Uterus (tissue), 4 donors: ENCODE measurements around the gene MRNIP. TPM values are rescaled to one million over a fixed set of nuclear protein-coding genes. Genes with fewer than 3 reads are reported as not detected.

Source experiments
- DNase-seq, 2 donors: peaks; one replicate each; pipeline ENCODE4 v3.0.0-alpha.2; 2019 to 2020
- H3K27ac ChIP-seq, 2 donors: fragments of 200-600 bp; sonication (generic); 1 replicate in 1 of 2; 2 replicates in 1 of 2; pipeline ENCODE4 v1.5.1; 2016 to 2018
- H3K27me3 ChIP-seq, 2 donors: fragments of 200-600 bp; sonication (generic); one replicate each; pipeline ENCODE4 v1.5.1; 2018 to 2019; ENCODE audit warnings: control low read depth in 1 of 2
- H3K36me3 ChIP-seq, 2 donors: fragments of 200-600 bp; sonication (generic); one replicate each; pipeline ENCODE4 v1.5.1; 2019; ENCODE audit warnings: control low read depth in 1 of 2
- H3K4me1 ChIP-seq, 2 donors: fragments of 200-600 bp; sonication (generic); one replicate each; pipeline ENCODE4 v1.5.1; 2018 to 2019; ENCODE audit warnings: control low read depth in 1 of 2
- H3K4me3 ChIP-seq, 2 donors: fragments of 200-600 bp; sonication (generic); 1 replicate in 1 of 2; 2 replicates in 1 of 2; pipeline ENCODE4 v1.5.1; 2018 to 2019; ENCODE audit warnings: mild to moderate bottlenecking in 1 of 2
- H3K9me3 ChIP-seq, 2 donors: fragments of 200-600 bp; sonication (generic); one replicate each; pipeline ENCODE4 v1.5.1; 2019; ENCODE audit warnings: control low read depth in 1 of 2
- POLR2A ChIP-seq, 2 donors: fragments of 450-650 bp; IDR thresholded peaks; one replicate each; pipeline ENCODE4 v1.6.1; 2016; ENCODE audit warnings: antibody characterized with exemption in 2 of 2, mild to moderate bottlenecking in 1 of 2, moderate library complexity in 1 of 2
- intact Hi-C: fragments of 100-400 bp; cut with DNase I; formaldehyde crosslinking; loops from one replicate; pipeline ENCODE4 v1.15.1; 2023; ENCODE audit warnings: low total_unique reads
- total RNA-seq, 4 donors: library from RNA; depleted of rRNA in 3 of 4; stranded (reverse); fragments of >200 nt in 3 of 4; gene quantifications; one replicate each; pipeline versions ENCODE4 v1.1.0 to v1.2.4, GENCODE V29; 2014 to 2023
- TF ChIP-seq, protein P1 (sequence below), 4 experiments: fragments of 200-600 bp in 2 of 4; fragments of 450-650 bp in 2 of 4; sonication (generic) in 2 of 4; IDR thresholded peaks; one replicate each; pipeline ENCODE4 v1.5.1; 2016 to 2019; ENCODE audit warnings: antibody characterized with exemption in 4 of 4, mild to moderate bottlenecking in 2 of 4, moderate library complexity in 1 of 4
- donor health status: DM: yes; HTN: yes; CAD: no.

Gene MRNIP
- total RNA-seq, 4 donors from 2014 or later = 16.8 to 138 (median 61.6) TPM

DNA sequence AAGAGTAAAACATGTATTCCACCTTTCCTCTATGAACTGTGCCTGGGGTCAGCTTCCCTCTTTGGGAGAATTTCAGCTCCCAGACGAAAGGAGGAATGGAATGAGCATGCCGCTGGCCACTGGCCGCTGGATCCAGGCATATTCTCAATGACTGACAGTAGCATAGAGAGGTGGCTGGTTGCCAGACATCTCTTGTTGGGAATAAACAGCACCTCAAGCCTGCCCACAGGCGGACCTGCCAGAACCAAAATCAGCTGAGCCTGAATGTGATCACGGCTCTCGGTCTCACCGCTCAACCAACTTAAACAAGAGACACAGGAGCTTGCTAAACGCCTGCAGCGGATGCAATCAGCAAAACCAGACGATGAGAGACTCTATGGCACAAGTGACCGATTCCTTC is 28.5 kb upstream of the MRNIP start:
- TF ChIP-seq, protein P1, sequence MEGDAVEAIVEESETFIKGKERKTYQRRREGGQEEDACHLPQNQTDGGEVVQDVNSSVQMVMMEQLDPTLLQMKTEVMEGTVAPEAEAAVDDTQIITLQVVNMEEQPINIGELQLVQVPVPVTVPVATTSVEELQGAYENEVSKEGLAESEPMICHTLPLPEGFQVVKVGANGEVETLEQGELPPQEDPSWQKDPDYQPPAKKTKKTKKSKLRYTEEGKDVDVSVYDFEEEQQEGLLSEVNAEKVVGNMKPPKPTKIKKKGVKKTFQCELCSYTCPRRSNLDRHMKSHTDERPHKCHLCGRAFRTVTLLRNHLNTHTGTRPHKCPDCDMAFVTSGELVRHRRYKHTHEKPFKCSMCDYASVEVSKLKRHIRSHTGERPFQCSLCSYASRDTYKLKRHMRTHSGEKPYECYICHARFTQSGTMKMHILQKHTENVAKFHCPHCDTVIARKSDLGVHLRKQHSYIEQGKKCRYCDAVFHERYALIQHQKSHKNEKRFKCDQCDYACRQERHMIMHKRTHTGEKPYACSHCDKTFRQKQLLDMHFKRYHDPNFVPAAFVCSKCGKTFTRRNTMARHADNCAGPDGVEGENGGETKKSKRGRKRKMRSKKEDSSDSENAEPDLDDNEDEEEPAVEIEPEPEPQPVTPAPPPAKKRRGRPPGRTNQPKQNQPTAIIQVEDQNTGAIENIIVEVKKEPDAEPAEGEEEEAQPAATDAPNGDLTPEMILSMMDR (IDR thresholded peaks at IDR 0.05) = no peak
- TF ChIP-seq POLR2A (IDR thresholded peaks at IDR 0.05) = no peak

DNA sequence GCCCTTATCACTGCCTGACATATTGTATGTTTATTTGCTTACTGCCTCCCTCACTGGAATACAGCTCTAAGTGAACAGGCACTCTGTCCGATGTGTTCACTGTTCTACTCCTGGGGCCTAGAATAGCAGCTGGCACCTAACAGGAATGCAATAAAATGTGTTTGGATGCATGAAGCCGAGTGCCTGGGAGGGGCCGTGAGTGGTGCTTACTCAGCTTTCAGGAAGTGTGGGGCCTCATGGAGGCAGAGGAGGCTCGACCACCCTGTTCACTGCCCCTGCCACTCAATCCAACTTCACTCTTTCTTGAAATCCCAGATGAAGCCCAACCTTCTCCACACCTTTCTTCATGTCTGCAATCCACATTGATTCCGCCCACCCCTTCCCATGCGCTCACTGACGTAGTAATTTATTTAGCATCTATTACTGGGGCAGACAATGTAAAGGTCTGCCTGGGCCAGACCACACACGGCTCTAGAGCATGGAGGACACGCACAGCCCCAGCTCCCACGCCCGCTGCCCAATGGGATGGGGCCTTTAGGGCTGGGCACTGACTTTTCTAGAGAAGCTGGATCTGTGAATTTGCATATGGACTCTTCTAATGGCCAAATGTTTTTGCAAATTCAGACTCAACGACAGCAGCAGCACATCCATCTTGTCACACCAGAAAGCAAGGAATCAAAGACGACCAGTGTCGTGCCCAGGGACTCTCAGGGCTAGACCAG is 27.7 kb upstream of the MRNIP start:
- intact Hi-C loops = no loop called here
- no peaks in the 10 kb centered on the region for H3K27me3 ChIP-seq
- no peaks in the 10 kb centered on the region for H3K36me3 ChIP-seq
- peaks cover 0 to 2% of the 10 kb centered on the region in 2 donors for H3K9me3 ChIP-seq
- no peak overlapping the region for H3K4me3 ChIP-seq
- H3K27ac ChIP-seq = peak overlapping the region in 1 of 2 donors; percentile 70
- H3K4me1 ChIP-seq = no peaks in the 10 kb centered on the region
- no peak for TF ChIP-seq POLR2A (IDR thresholded peaks at IDR 0.05)
- TF ChIP-seq, protein P1 (IDR thresholded peaks at IDR 0.05) = no peak
- no peak for DNase-seq

More for the DNA sequence above, 28.5 kb upstream of the MRNIP start:
- Histone ChIP-seq H3K9me3 (peaks cover 0 to 2% of the 10 kb centered on the region in 2 donors), H3K27ac (peak overlapping the region in 1 of 2 donors; percentile 70), H3K4me1 (no peaks in the 10 kb centered on the region), H3K36me3 (no peaks in the 10 kb centered on the region), H3K4me3 (no peak overlapping the region), H3K27me3 (no peaks in the 10 kb centered on the region)
- no peak for DNase-seq
- intact Hi-C loops = no loop called here

DNA sequence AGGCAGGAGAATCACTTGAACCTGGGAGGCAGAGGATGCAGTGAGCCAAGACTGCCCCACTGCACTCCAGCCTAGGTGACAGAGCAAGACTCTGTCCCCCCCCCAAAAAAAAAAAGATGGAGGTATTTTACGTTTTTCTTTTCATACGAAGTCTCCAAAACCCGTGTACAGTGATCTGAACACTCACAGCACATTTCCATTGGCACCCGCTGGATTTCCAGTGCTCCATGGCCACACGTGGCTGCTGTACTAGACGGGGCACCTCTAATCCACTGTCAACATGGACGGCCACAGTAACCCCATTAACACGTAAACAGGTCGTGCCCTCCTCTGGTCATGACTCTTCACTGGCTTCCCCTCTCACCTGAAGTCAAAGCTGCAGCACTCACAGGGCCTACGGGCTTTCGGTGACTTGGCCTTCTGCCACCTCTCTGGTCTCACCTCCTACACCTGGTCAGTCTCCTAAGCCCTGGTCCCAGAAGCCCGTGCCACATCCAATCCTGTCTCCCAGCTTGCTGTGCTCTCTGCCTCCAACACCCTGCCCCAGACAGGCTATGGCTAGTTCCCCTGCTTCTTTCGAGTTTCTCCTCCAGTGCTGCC is 27.0 kb upstream of the MRNIP start:
- no peaks in the 10 kb centered on the region for H3K4me1 ChIP-seq
- peak overlapping the region in 1 of 2 donors; percentile 70 for H3K27ac ChIP-seq
- H3K27me3 ChIP-seq = no peaks in the 10 kb centered on the region
- TF ChIP-seq, protein P1 (IDR thresholded peaks at IDR 0.05) = no peak
- no peak for DNase-seq
- peaks cover 0 to 2% of the 10 kb centered on the region in 2 donors for H3K9me3 ChIP-seq
- H3K36me3 ChIP-seq = no peaks in the 10 kb centered on the region
- no peak overlapping the region for H3K4me3 ChIP-seq
- intact Hi-C loops = no loop called here

DNA sequence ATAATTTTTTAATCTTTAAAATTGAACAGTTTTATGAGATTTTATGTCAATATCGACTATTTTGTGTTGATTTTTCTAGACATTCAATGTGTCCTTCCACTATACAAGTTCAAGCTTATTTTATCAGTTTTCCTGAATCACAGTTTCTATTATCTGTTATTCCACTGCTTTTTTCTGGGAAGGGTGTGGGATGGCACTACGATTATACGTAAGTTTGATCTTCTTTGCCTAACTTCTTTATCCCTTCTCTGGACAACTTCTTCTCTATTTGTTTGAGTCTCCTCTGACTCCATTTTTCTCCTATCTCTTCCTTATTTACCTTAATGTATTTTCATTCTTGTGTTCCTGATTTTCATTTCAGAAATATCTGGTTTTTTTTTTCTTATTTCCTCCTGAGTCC is 24.5 kb upstream of the MRNIP start:
- Histone ChIP-seq H3K4me1 (no peaks in the 10 kb centered on the region), H3K9me3 (peaks cover 0 to 2% of the 10 kb centered on the region in 2 donors), H3K4me3 (no peak overlapping the region), H3K27me3 (no peaks in the 10 kb centered on the region), H3K36me3 (no peaks in the 10 kb centered on the region), H3K27ac (no peak overlapping the region)
- no peak for TF ChIP-seq POLR2A (IDR thresholded peaks at IDR 0.05)
- TF ChIP-seq, protein P1 (IDR thresholded peaks at IDR 0.05) = no peak
- intact Hi-C loops = no loop called here
- DNase-seq = no peak

DNA sequence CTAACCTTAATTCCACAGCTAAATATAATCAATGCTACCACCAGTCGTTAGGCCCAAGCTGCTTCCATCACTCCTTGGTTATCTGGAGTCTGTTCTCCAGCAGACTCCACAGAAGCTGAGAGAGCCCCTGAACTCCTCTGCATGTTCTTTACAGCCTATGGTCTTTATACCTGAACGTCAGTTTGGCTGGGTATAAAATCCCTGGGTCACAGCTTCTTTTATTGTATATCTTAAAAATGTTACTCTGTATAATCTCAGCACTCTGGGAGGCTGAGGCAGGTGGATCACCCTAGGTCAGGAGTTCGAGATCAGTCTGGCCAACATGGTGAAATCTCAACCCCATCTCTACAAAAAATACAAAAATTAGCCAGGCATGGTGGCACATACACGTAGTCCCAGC is 23.7 kb upstream of the MRNIP start:
- H3K27ac ChIP-seq = no peak overlapping the region
- TF ChIP-seq, protein P1 (IDR thresholded peaks at IDR 0.05) = no peak
- no peak for TF ChIP-seq POLR2A (IDR thresholded peaks at IDR 0.05)
- H3K9me3 ChIP-seq = peaks cover 0 to 2% of the 10 kb centered on the region in 2 donors
- H3K4me3 ChIP-seq = no peak overlapping the region
- no peak for DNase-seq
- no peaks in the 10 kb centered on the region for H3K27me3 ChIP-seq
- H3K4me1 ChIP-seq = no peaks in the 10 kb centered on the region
- no peaks in the 10 kb centered on the region for H3K36me3 ChIP-seq
- intact Hi-C loops = no loop called here
